GM12892 (cell line): ENCODE results near the gene FBXW8.
A peak's percentile ranks its signal among the peaks of the same experiment; 100 is the strongest.

Experiments used
- DNase-seq: peaks from one replicate; pipeline ENCODE4 v3.0.0; 2011; ENCODE audit not compliant: insufficient read length
- FAIRE-seq: peaks from 2 replicates; lab custom pipeline; 2011; peaks lifted over from hg19 to GRCh38; lab: Jason Lieb, UNC
- POLR2A ChIP-seq: IDR thresholded peaks from 2 replicates; pipeline ENCODE4 v1.6.1; 2011; ENCODE audit warnings: low read depth, low read length, control low read depth
- POLR2AphosphoS5 ChIP-seq: IDR thresholded peaks from 2 replicates; pipeline ENCODE4 v1.6.1; 2011; ENCODE audit warnings: low read depth, low read length, control low read depth
- TAF1 ChIP-seq: IDR thresholded peaks from 2 replicates; pipeline ENCODE4 v1.6.1; 2011; ENCODE audit warnings: low read depth, mild to moderate bottlenecking, control low read depth, low read length, borderline replicate concordance

The FBXW8 gene

GRCh38 chr12:116950628-116951325 lies 40.0 kb downstream of the FBXW8 start:
- FAIRE-seq, result no peak
- TF ChIP-seq TAF1, result no peak
- TF ChIP-seq POLR2AphosphoS5, result no peak
- TF ChIP-seq POLR2A, result no peak
- no peak for DNase-seq

DNA sequence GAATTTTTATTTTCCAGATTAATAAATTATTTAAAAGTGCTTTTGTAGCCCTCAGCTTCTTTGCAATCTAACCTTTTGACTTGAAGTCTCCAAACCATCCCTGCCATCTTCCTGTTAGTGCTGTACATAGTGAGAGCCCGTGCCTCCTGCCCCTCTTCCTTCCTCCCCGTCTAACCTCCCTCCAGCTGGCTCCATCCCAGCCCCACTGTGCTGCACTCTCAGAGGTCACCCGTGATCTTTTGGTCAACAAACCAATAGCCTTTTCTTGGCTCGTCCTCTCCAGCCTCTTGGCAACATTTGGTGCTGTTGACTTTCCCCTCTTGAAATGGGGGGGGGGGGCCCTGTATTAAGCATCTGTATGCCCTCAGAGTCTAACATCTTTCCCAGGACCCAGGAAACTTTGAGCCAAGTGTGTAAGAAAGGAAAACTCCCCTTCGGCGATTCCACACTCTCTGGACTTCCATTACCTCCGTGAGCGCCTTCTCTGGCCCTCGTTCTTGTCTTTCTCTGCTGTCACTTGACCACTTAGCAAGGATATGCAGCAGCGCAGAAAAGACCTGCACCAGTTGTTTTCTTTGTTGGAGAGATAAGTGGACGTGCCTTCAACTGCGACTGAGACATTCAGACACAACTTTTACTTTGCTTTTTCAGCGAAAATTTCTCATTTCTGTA lies 44.1 kb downstream of the FBXW8 start:
- FAIRE-seq, result no peak
- TF ChIP-seq POLR2A (no peak), TAF1 (no peak), POLR2AphosphoS5 (no peak)
- no peak for DNase-seq

DNA sequence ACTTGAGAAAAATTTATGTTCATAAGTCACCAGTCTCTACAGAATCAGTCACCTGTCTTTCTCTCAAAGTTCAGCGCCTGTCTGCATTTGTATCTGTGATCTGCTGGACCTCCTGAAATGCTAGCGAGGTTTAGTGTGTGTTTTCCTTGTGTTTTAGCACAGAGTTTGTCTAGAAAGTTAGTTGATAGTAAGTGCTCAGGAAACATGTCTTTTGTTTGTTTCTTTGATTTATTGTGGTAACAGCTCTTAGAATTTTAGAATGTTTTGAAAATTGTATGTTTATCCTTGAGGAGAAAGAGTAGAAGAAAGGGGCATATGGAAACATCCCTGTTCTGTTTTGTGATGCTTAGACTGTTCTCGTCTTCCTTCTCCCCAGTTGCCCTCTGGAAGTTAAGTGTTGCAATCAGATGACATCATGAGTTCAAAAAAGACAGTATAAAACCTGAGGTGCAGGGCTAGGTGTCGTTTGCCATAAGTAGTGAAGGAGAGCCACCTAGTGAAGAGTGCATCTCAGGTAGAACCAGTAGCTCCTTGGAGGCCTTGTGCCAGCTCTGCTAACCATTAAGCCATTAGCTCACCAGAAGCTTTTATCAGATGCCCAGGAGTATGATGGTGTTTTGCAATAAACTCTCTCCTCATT lies 44.8 kb downstream of the FBXW8 start:
- DNase-seq (no peak), FAIRE-seq (no peak)
- TF ChIP-seq POLR2A, result no peak
- TF ChIP-seq TAF1, result no peak
- no peak for TF ChIP-seq POLR2AphosphoS5

DNA sequence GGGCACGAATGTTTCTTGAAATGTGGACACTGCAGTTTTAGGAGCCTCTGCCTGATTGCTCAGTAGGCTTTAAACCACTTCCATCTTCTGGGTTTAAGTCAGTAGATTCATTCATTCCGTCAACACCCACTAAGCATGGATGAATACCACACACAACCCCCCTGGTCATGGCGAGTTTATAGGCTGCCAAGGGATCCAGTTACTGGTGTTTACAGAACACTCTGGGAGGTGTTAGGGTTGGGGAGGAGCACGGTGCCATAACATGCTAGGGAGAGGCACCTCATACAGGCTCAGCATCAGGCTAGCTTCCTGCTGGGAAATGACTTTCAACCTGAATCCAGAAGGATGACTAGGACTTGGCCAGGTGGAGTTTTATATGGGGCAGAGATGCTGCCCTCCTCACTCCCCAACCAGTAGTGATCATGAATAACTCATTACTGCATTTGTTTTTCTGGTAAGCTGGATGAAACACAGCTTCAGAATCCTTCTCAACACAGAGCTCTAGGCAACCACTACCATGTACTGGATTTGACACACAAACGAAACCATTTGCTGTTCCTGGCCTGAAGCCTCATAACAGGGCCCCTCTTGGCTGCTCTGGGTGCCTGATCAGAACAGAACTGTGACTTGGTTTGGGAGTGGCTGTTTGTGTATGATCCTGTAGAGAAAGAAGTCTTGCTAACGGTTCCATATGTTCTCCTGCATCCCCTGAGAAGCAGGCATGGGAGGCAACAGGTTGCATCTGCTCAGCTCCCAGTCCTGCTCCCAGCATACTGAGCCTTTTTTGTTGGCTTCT lies 47.9 kb downstream of the FBXW8 start:
- no peak for TF ChIP-seq TAF1
- no peak for TF ChIP-seq POLR2AphosphoS5
- no peak for TF ChIP-seq POLR2A
- FAIRE-seq (no peak), DNase-seq (no peak)

DNA sequence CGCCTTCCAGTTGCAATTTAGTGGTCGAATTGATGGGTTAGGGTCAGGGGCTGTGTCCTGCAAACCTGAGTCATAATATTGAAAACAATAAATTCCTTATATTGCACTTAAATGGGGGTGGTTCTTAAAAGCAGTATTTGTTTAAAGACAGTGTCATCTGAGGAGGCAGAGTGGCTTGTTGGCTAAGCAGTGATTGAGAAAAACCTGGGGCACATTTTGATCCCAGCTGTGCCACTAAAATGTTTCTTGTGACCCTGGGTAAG lies 48.4 kb downstream of the FBXW8 start:
- DNase-seq (no peak), FAIRE-seq (no peak)
- TF ChIP-seq POLR2AphosphoS5 (no peak), TAF1 (no peak), POLR2A (no peak)

GRCh38 chr12:116959845-116960514 lies 49.2 kb downstream of the FBXW8 start:
- FAIRE-seq, result peak; percentile 81
- TF ChIP-seq POLR2A (no peak), POLR2AphosphoS5 (no peak), TAF1 (no peak)
- DNase-seq, result peak; percentile 24

GRCh38 chr12:116962197-116962596 lies 51.4 kb downstream of the FBXW8 start:
- FAIRE-seq (no peak), DNase-seq (no peak)
- TF ChIP-seq POLR2A (no peak), POLR2AphosphoS5 (no peak)

GRCh38 chr12:116962783-116963356 lies 52.1 kb downstream of the FBXW8 start:
- no peak for TF ChIP-seq TAF1
- TF ChIP-seq POLR2A, result no peak
- TF ChIP-seq POLR2AphosphoS5, result no peak
- no peak for DNase-seq
- no peak for FAIRE-seq

DNA sequence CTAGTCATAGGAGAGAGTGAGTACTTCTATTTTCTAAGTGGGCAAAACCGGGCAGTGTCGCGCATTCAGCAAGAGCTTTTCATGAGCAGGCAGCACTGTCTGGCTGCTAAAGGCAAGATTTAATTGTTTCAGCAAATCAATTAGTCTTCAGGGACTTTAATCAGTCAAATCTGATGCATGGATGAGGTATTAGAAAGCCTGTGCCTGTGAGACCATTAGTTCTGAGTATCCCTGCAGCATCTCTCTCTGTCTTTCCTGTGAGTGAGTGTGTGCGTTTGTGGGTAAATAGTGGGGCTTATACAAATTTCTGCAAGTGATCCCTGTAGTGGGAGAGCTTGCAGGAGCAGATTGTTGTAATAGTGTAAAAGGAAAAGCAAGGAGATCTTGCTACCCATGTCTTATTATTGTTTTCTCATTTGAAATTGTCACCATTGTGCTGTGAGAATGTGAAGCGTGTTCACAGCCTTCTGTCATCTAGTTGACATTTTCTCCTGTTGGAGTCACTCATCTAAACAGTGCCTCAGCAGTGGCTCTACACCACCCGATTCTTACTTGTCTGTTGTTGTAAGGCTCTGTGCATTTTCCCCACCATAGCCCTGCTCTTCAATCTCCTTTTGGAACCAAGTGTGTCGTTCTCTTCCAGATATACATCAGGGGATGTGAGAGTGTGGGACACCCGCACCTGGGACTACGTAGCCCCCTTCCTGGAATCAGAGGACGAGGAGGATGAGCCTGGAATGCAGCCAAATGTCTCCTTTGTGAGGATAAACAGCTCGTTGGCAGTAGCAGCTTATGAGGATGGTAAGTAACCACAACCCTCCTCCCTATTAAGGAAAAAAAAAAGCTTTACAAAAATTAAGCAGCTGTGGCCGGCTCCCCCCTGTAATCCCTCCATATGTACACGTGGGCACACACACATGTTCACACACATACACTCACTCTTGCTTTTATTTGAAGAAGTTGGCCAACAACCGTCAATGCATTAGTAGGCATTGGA lies 53.6 kb downstream of the FBXW8 start:
- no peak for DNase-seq
- TF ChIP-seq TAF1, result no peak
- no peak for TF ChIP-seq POLR2AphosphoS5
- TF ChIP-seq POLR2A, result no peak
- no peak for FAIRE-seq

GRCh38 chr12:116968986-116969385 lies 58.2 kb downstream of the FBXW8 start:
- FAIRE-seq (no peak), DNase-seq (no peak)
- no peak for TF ChIP-seq POLR2A
- TF ChIP-seq POLR2AphosphoS5, result no peak
- TF ChIP-seq TAF1, result no peak
